SK-N-SH (cell line): Measurements from ENCODE around the gene DLX4. TPM values are rescaled to one million over a fixed set of nuclear protein-coding genes. Genes with fewer than 3 reads are reported as not detected.
A peak's percentile ranks its signal among the peaks of the same experiment; 100 is the strongest.

Experiments used
- CTCF ChIA-PET: fragments of 300-600, 350-600 bp; formaldehyde crosslinking; extraction: SDS; loops from one replicate; lab custom pipeline; 2021; lab: Yijun Ruan, JAX
- POLR2A ChIA-PET: fragments of 350-600 bp; sonication (Branson Sonifier 250); formaldehyde crosslinking; extraction: SDS; loops from one replicate; lab custom pipeline; 2020; ENCODE audit warnings: antibody characterized with exemption, inconsistent platforms; lab: Yijun Ruan, JAX
- DNase-seq: peaks from one replicate; pipeline ENCODE4 v3.0.0; 2012
- H2AFZ ChIP-seq: fragments of 200-600 bp; sonication (generic); 2 replicates; pipeline ENCODE4 v1.8.1; 2016; ENCODE audit warnings: antibody characterized with exemption, mild to moderate bottlenecking, low read depth
- H3F3A ChIP-seq: fragments of 200-600 bp; sonication (generic); replicated peaks from 2 replicates; pipeline ENCODE3; 2016; ENCODE audit warnings: antibody characterized with exemption, mild to moderate bottlenecking; ENCODE audit not compliant: insufficient read depth
- H3K27ac ChIP-seq, 2 experiments: fragments of 200-500 bp in 1 of 2; fragments of 200-600 bp in 1 of 2; sonication (Bioruptor generic) in 1 of 2; sonication (generic), shearing (Covaris generic) in 1 of 2; 2 replicates each; pipeline versions ENCODE4 v1.5.1 to v1.6.1; 2014 to 2016; ENCODE audit warnings: low read depth in 2 of 2, inconsistent platforms in 1 of 2, low read length in 1 of 2, mild to moderate bottlenecking in 1 of 2, mixed read lengths in 1 of 2
- H3K27me3 ChIP-seq: fragments of 200-600 bp; sonication (generic), shearing (Covaris generic); 2 replicates; pipeline ENCODE4 v1.6.1; 2016; ENCODE audit warnings: mixed run types; ENCODE audit not compliant: insufficient read depth
- H3K36me3 ChIP-seq, 2 experiments: fragments of 200-500 bp in 1 of 2; fragments of 200-600 bp in 1 of 2; sonication (Bioruptor generic) in 1 of 2; sonication (generic) in 1 of 2; replicated peaks in 1 of 2; 2 replicates each; pipeline versions ENCODE3 to v1.5.1; 2014 to 2016; ENCODE audit warnings: low read length in 1 of 2, mild to moderate bottlenecking in 1 of 2; ENCODE audit not compliant: insufficient read depth in 2 of 2, control insufficient read depth in 1 of 2
- H3K4me1 ChIP-seq, 2 experiments: fragments of 200-500 bp in 1 of 2; fragments of 200-600 bp in 1 of 2; sonication (Bioruptor generic) in 1 of 2; sonication (generic), shearing (Covaris generic) in 1 of 2; 2 replicates each; pipeline versions ENCODE4 v1.5.1 to v1.6.1; 2014 to 2016; ENCODE audit warnings: low read depth in 1 of 2, low read length in 1 of 2, mixed run types in 1 of 2; ENCODE audit not compliant: insufficient read depth in 2 of 2, control insufficient read depth in 1 of 2
- H3K4me2 ChIP-seq: fragments of 200-600 bp; sonication (generic), shearing (Covaris generic); 2 replicates; pipeline ENCODE4 v1.6.1; 2017; ENCODE audit warnings: mixed run types
- H3K4me3 ChIP-seq, 2 experiments: fragments of 200-500 bp in 1 of 2; fragments of 200-600 bp in 1 of 2; sonication (Bioruptor generic) in 1 of 2; sonication (generic), shearing (Covaris generic) in 1 of 2; 2 replicates each; pipeline versions ENCODE4 v1.5.1 to v1.8.1; 2014 to 2016; ENCODE audit warnings: low read depth in 2 of 2, inconsistent platforms in 1 of 2, low read length in 1 of 2, mild to moderate bottlenecking in 1 of 2, mixed read lengths in 1 of 2, moderate library complexity in 1 of 2
- H3K79me2 ChIP-seq: fragments of 200-600 bp; sonication (generic); 2 replicates; pipeline ENCODE4 v1.8.1; 2017; ENCODE audit warnings: mild to moderate bottlenecking; ENCODE audit not compliant: insufficient read depth
- H3K9ac ChIP-seq: fragments of 200-600 bp; sonication (generic); 2 replicates; pipeline ENCODE4 v1.6.1; 2017; ENCODE audit warnings: mixed run types
- H3K9me2 ChIP-seq: fragments of 200-600 bp; sonication (generic); 2 replicates; pipeline ENCODE4 v1.6.1; 2017; ENCODE audit warnings: mixed run types
- H3K9me3 ChIP-seq: fragments of 200-600 bp; sonication (generic); 2 replicates; pipeline ENCODE4 v1.6.1; 2017; ENCODE audit warnings: mixed run types, mild to moderate bottlenecking, moderate library complexity
- H4K20me1 ChIP-seq: fragments of 200-600 bp; sonication (generic); 2 replicates; pipeline ENCODE4 v1.6.1; 2017; ENCODE audit warnings: mild to moderate bottlenecking, mixed run types; ENCODE audit not compliant: insufficient read depth
- CHD2 ChIP-seq: fragments of 150-350 bp; IDR thresholded peaks from 2 replicates; pipeline ENCODE4 v1.6.1; 2018; ENCODE audit warnings: low read length; ENCODE audit not compliant: partially characterized antibody
- CTCF ChIP-seq: fragments of 200-600 bp; sonication (generic); IDR thresholded peaks from 2 replicates; pipeline ENCODE4 v1.6.1; 2017; ENCODE audit warnings: antibody characterized with exemption, mild to moderate bottlenecking, moderate library complexity
- ELF1 ChIP-seq: IDR thresholded peaks from 2 replicates; pipeline ENCODE4 v1.4.0; 2012
- EZH2phosphoT487 ChIP-seq: fragments of 200-600 bp; sonication (generic); IDR thresholded peaks from 2 replicates; pipeline ENCODE4 v1.6.1; 2017; ENCODE audit warnings: low read depth, mixed run types, mild to moderate bottlenecking, antibody characterized with exemption, moderate library complexity, borderline replicate concordance
- FOSL2 ChIP-seq: IDR thresholded peaks from 2 replicates; pipeline ENCODE4 v1.4.0; 2012; ENCODE audit warnings: low read depth, mild to moderate bottlenecking, moderate library complexity, borderline replicate concordance
- FOXM1 ChIP-seq: IDR thresholded peaks from 2 replicates; pipeline ENCODE4 v1.4.0; 2012; ENCODE audit warnings: low read depth, mild to moderate bottlenecking
- GATA2 ChIP-seq: sonication (generic); formaldehyde crosslinking; IDR thresholded peaks from 2 replicates; pipeline ENCODE4 v1.5.0; 2020; ENCODE audit warnings: mild to moderate bottlenecking, missing genetic modification reagents
- JUND ChIP-seq: IDR thresholded peaks from 2 replicates; pipeline ENCODE4 v1.4.0; 2012
- MAX ChIP-seq: IDR thresholded peaks from 2 replicates; pipeline ENCODE4 v1.4.0; 2012; ENCODE audit warnings: low read depth
- MXI1 ChIP-seq: IDR thresholded peaks from 2 replicates; pipeline ENCODE4 v1.6.1; 2012; ENCODE audit warnings: mild to moderate bottlenecking, low read depth, low read length, improper control_type of control experiment
- NFIC ChIP-seq: IDR thresholded peaks from 2 replicates; pipeline ENCODE4 v1.4.0; 2012; ENCODE audit warnings: borderline replicate concordance
- RAD21 ChIP-seq: IDR thresholded peaks from 2 replicates; pipeline ENCODE4 v1.6.1; 2012; ENCODE audit warnings: mild to moderate bottlenecking, low read length
- RFX5 ChIP-seq: IDR thresholded peaks from 2 replicates; pipeline ENCODE4 v1.6.1; 2012; ENCODE audit warnings: mild to moderate bottlenecking, improper control_type of control experiment, low read length
- RXRA ChIP-seq: IDR thresholded peaks from 2 replicates; pipeline ENCODE4 v1.4.0; 2012; ENCODE audit warnings: low read depth, mild to moderate bottlenecking, borderline replicate concordance
- SMC3 ChIP-seq: IDR thresholded peaks from 2 replicates; pipeline ENCODE4 v1.6.1; 2012; ENCODE audit warnings: low read depth, low read length, improper control_type of control experiment
- TAF1 ChIP-seq: IDR thresholded peaks from 2 replicates; pipeline ENCODE4 v1.6.1; 2012; ENCODE audit warnings: low read depth, mild to moderate bottlenecking, low read length, moderate library complexity, borderline replicate concordance
- TCF12 ChIP-seq: IDR thresholded peaks from 2 replicates; pipeline ENCODE4 v1.4.0; 2012
- TEAD4 ChIP-seq: IDR thresholded peaks from 2 replicates; pipeline ENCODE4 v1.4.0; 2012; ENCODE audit warnings: mild to moderate bottlenecking, borderline replicate concordance; ENCODE audit not compliant: insufficient read depth
- USF2 ChIP-seq: fragments of 150-350 bp; IDR thresholded peaks from 2 replicates; pipeline ENCODE4 v1.6.1; 2017; ENCODE audit warnings: antibody characterized with exemption, low read length, low read depth, borderline replicate concordance
- YY1 ChIP-seq: IDR thresholded peaks from 2 replicates; pipeline ENCODE4 v1.4.0; 2012; ENCODE audit warnings: low read depth, mild to moderate bottlenecking
- WGBS: methylation state at CpG from one replicate; pipeline ENCODE4 v1.1.6; 2017; ENCODE audit warnings: low lambda C conversion rate; 5-methylcytosine and 5-hydroxymethylcytosine counted together
- polyA plus RNA-seq, 3 experiments: library from polyadenylated mRNA; depleted of rRNA; stranded (reverse); fragments of >200 nt; gene quantifications; 2 replicates each; pipeline ENCODE4 v1.2.3, GENCODE V29; 2012
- TF ChIP-seq, protein P1 (sequence below): IDR thresholded peaks from 2 replicates; pipeline ENCODE4; 2012
- TF ChIP-seq, protein P2 (sequence below): fragments of 150-350 bp; IDR thresholded peaks from 2 replicates; pipeline ENCODE4 v1.6.1; 2016; ENCODE audit warnings: mild to moderate bottlenecking, low read depth, low read length

The DLX4 gene
- polyA plus RNA-seq, 1 of the 3 experiments (the other 2 are of a cell fraction), result 0.10 TPM

GRCh38 chr17:49990331-49990730 is 21.3 kb downstream of the DLX4 start:
- WGBS, result 17% methylated on average over 3 of the region's 3 CpGs
- H3K27me3 ChIP-seq, result peaks cover 100% of the 10 kb centered on the region
- CTCF ChIA-PET, result interaction anchor here (0.9 to 55.0 kb wide), 12 partner anchors 3 to 423 kb away, joined by 3 to 1665 read pairs (median 4); partner anchors contain the start of genes DLX3, DLX4 and TAC4
- TF ChIP-seq TEAD4, result no peak
- no peak for TF ChIP-seq JUND
- no peak for TF ChIP-seq EZH2phosphoT487
- no peak for TF ChIP-seq RFX5
- TF ChIP-seq YY1, result no peak
- TF ChIP-seq FOXM1, result no peak
- TF ChIP-seq CHD2, result no peak
- TF ChIP-seq TAF1, result no peak
- TF ChIP-seq, protein P1, sequence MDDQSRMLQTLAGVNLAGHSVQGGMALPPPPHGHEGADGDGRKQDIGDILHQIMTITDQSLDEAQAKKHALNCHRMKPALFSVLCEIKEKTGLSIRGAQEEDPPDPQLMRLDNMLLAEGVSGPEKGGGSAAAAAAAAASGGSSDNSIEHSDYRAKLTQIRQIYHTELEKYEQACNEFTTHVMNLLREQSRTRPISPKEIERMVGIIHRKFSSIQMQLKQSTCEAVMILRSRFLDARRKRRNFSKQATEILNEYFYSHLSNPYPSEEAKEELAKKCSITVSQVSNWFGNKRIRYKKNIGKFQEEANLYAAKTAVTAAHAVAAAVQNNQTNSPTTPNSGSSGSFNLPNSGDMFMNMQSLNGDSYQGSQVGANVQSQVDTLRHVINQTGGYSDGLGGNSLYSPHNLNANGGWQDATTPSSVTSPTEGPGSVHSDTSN, result no peak
- no peak for TF ChIP-seq SMC3
- TF ChIP-seq CTCF, result no peak
- TF ChIP-seq GATA2 (CRISPR knock-in tag), result no peak
- no peak for TF ChIP-seq NFIC
- TF ChIP-seq, protein P2, sequence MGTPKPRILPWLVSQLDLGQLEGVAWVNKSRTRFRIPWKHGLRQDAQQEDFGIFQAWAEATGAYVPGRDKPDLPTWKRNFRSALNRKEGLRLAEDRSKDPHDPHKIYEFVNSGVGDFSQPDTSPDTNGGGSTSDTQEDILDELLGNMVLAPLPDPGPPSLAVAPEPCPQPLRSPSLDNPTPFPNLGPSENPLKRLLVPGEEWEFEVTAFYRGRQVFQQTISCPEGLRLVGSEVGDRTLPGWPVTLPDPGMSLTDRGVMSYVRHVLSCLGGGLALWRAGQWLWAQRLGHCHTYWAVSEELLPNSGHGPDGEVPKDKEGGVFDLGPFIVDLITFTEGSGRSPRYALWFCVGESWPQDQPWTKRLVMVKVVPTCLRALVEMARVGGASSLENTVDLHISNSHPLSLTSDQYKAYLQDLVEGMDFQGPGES, result no peak
- TF ChIP-seq TCF12, result no peak
- H3K9me2 ChIP-seq, result no peaks in the 10 kb centered on the region
- H3K79me2 ChIP-seq, result no peaks in the 10 kb centered on the region
- no peaks in the 10 kb centered on the region for H4K20me1 ChIP-seq
- no peak overlapping the region for H3K4me2 ChIP-seq
- no peaks in the 10 kb centered on the region for H3K9me3 ChIP-seq
- POLR2A ChIA-PET, result no interaction called here
- no peak overlapping the region for H3K27ac ChIP-seq
- peak; percentile 22 for DNase-seq
- H3F3A ChIP-seq, result peaks cover 4% of the 10 kb centered on the region
- H3K4me1 ChIP-seq, result peaks cover 0 to 2% of the 10 kb centered on the region in 2 experiments; a peak in 1 of 4 replicates
- no peaks in the 10 kb centered on the region for H3K36me3 ChIP-seq
- no peak overlapping the region for H2AFZ ChIP-seq
- no peak overlapping the region for H3K4me3 ChIP-seq
- no peak overlapping the region for H3K9ac ChIP-seq

DNA sequence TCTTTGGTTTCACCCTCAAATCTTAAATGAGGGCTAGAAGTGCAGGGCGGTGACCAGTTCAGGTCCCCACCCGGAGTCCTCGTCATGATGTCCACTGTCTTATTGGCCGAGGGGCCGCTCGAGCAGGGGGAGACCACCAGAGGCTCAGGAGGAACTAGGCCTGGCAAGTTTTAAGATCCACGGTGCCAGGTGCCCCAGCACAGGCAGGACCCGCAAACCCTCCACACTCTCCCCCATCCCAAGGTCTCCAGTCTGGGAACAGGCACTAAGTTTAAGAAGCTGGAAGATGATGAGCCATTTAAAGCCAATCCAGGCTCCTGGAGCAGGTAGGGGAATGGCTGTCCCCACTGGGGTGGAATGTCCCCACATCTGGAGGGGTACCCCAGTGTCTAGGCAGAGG is 21.9 kb downstream of the DLX4 start:
- H3K36me3 ChIP-seq, result no peaks in the 10 kb centered on the region
- TF ChIP-seq RXRA (no peak), RAD21 (no peak), GATA2 (CRISPR knock-in tag) (no peak), ELF1 (no peak), MAX (no peak), TCF12 (no peak), FOSL2 (no peak), MXI1 (no peak), USF2 (no peak)
- TF ChIP-seq, all 33 proteins: peak for 0
- Histone ChIP-seq H2AFZ (no peak overlapping the region), H3K79me2 (no peaks in the 10 kb centered on the region), H3K9me2 (no peaks in the 10 kb centered on the region), H3K27ac (no peak overlapping the region), H3F3A (peaks cover 7% of the 10 kb centered on the region), H3K9ac (no peak overlapping the region), H3K4me2 (no peak overlapping the region), H3K4me1 (peaks cover 0 to 2% of the 10 kb centered on the region in 2 experiments; a peak in 1 of 4 replicates), H4K20me1 (no peaks in the 10 kb centered on the region; the same call in 1 of the 2 replicates), H3K27me3 (peaks cover 100% of the 10 kb centered on the region), H3K4me3 (no peak overlapping the region), H3K9me3 (no peaks in the 10 kb centered on the region)
- WGBS, result 9% methylated on average over 8 of the region's 8 CpGs
- ChIA-PET CTCF (interaction anchor here (0.9 to 55.0 kb wide), 4 partner anchors 2 to 129 kb away, joined by 3 to 1665 read pairs (median 1225); partner anchors contain the start of genes DLX3, DLX4 and TAC4), POLR2A (no interaction called here)
- peak; percentile 24 for DNase-seq
